HPDE6-E6E7 (cell line): ENCODE data around the gene TBC1D5.

Experiments used
- DNase-seq: peaks from one replicate; pipeline ENCODE4 v3.0.0; 2011; ENCODE audit warnings: missing footprints; ENCODE audit errors: extremely low spot score

Gene TBC1D5

GRCh38 chr3:17292556-17292955, 449.9 kb downstream of the TBC1D5 start:
- DNase-seq = no peak

- no peak for DNase-seq
Measured at GRCh38 chr3:17290894-17291293, 451.5 kb downstream of the TBC1D5 start.

DNA sequence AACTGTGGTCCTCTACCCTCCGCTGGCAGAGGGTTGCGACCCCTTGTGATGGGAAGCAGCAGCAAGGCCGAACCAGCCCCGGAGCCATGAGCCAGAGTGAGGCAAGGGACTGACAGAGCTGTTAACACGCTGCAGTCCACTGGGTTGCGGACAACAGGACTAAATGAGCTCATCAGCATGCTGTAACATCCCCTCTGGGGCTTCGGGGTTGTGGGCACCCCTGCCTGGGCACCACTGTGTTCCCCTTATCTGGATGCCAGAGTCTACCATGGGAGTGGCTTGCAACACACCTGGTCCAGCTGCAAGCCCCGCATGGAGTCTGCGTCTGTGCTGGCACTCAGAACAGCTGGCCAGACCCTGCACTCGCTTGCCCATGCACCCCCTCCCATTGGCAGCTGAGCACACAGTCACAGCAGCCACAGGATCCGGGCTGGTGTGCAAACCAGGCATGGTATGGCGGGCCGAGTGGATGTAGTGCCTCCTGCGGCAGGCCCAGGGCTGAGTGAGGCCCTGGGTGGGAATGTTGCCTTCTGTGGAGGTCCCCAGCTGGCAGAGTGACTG, 453.5 kb downstream of the TBC1D5 start:
- no peak for DNase-seq

DNA sequence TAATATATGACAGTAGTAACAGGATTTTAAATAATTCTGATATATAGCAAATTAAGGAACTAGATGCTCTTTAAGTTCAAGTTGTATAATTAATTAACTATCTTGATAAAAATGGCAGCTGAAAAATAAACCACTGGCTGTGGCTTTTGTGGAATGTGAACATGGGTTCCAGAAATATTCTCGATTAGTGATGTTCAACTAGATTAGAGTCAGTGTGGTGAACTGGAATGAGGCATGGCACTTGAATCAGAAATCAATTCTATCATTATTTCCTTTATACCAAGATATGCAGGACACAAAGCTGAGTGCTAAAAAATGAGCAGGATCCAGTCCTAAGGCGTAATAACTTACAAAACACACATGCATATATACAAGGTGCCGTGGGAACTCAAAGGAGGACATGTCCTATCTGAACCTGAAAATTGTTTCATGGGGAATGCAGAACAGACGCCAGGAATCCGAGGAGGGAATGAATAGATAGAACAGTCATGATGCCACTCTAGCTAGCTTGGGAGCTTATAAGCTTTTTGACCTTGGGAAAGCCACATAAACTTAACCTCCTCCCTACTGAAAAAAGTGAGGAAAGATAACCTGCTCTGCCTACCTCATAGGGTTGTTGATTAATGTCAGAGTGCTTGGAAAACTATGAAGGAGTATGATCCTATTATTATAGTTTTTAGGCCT, 455.3 kb downstream of the TBC1D5 start:
- no peak for DNase-seq

DNA sequence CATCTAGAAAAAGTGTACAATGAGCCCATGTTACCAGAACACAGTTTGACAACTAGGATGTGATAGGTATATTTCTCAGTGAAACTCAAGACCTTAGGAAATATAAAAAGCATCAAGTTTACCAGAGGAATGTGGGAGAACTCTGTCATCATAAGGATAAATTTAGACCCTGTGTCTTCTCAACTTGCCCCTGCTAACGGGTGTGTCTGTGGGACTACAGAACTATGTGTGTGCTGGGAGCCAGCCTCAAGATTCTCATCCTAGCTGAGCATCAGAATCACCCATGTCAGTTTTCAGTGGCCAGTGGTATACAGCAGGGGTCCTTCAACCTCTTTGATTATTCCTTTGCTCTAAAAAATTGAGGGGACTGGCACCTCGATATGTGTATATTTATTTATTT, 464.4 kb downstream of the TBC1D5 start:
- DNase-seq = no peak

- no peak for DNase-seq
Measured at GRCh38 chr3:17266846-17267245, 475.6 kb downstream of the TBC1D5 start.

GRCh38 chr3:17261627-17262369, 480.6 kb downstream of the TBC1D5 start:
- no peak for DNase-seq

GRCh38 chr3:17260257-17260656, 482.2 kb downstream of the TBC1D5 start:
- DNase-seq = no peak

DNA sequence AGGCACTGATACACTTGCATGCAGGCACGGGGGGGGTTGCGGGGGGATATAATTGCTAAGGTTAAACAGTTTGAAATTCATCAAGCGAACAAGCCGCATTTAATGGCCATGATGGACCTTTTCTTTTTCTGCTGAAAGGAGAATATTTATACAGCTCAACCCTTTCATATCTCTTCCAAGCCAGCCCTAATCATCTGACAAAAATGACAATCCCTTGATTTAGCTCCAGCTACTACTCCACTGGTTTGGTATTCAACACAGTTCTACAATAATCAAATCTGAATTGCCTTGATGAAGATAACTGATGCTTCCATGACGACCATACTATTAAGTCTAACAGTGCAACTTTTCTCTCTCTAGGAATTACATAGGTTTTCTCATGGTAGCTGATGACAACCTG, 482.7 kb downstream of the TBC1D5 start:
- no peak for DNase-seq

DNA sequence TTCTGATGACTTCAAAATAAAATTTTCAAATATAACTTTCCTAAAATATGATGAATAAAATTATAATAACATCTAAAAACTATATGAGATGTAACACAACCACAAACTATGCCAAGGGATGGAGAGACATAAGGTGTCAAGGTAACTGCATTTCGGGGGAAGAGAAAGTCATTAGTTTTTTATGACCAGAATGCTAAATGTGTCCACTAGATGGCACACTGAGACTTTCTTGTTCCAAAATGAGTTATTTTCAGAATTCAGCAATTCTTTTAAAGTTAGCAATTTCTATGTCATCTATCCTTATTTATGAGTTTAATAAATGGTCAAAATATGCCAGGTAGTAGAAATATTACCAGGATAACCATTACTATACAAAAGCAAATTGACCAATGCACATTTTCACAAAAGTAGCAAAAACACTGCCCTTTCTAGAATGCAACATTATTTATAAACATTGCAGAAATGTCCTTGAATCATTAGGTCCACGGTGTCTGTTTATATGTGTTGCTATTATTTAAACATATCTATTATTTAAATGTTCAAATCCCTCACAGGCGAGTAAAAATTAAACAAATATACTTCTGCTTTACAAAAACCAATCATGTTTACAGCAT, 483.5 kb downstream of the TBC1D5 start:
- no peak for DNase-seq

DNA sequence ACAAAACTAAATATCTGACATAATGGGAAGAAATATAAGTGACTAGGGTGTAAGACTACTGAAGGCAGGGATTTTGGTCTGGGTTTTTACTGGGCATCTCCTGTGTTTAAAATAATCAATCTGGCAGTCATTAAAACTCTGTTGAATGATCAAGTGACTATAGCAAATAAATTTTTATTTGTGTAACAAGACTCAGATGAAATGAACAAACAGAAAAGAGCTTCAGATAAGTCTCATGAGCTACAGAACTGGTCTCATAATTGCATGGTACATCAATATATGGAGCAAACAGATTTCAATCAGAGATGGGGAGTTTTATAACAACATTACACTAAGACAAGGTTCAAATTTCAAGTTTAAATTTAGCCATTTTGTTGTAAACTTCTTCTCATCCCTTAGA, 485.2 kb downstream of the TBC1D5 start:
- DNase-seq = no peak

GRCh38 chr3:17243621-17244020, 498.8 kb downstream of the TBC1D5 start:
- no peak for DNase-seq

DNA sequence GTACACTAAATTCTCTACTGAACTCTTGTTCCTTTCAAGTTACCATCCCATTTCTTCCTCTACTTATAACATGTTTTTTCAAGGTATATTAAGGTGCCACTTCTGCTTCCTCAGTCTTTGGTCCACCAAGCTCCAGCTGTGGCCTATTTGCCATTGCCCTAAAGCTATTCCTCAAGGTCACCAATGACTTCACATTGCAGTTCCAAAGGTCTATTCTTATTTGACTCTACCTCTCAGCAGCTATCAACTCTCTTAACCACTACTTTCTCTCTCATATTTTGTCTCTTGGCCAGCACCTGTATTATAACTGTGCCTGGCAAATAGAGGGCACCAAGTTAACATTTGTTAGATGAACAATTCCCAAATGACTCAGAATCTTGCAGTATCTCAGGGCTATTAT, 503.0 kb downstream of the TBC1D5 start:
- DNase-seq = no peak

DNA sequence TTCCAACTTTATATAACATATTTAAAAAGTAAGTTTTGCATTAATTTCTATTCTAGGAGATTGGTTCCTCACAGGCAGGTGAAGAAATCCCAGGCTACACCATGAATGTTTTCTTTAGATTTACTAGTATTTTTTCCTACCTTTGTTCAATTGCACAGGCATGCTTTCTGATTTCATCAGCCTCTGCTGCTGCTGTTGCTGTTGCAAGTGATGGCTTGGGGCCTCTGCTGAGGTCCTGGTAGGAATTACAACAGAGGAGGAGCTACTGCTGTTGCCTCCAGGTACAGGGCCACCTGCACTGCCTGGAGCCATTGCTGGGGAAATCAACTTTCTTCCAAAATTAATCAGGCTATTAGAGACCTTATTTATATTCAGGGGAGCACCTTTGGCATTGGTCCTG, 504.4 kb downstream of the TBC1D5 start:
- DNase-seq = no peak

DNA sequence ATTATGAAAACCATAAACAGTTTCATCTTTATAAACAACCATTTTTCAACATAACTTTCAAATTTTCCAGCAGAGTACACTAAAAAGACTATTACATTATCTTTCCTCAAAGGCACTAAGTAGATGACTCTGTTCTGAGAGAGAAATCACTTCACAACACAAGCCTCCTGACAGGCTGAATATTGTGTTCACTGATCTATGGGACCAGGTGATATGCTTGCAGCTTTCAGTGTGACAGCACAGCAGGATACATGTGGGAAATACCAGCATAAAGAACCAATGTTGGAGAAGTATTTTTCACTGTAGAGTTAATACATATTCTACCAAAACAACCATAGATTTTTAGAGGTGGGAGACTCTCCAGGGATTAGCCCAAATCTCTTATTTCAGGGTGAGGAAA, 507.1 kb downstream of the TBC1D5 start:
- DNase-seq = no peak

GRCh38 chr3:17234382-17234781, 508.0 kb downstream of the TBC1D5 start:
- no peak for DNase-seq

DNA sequence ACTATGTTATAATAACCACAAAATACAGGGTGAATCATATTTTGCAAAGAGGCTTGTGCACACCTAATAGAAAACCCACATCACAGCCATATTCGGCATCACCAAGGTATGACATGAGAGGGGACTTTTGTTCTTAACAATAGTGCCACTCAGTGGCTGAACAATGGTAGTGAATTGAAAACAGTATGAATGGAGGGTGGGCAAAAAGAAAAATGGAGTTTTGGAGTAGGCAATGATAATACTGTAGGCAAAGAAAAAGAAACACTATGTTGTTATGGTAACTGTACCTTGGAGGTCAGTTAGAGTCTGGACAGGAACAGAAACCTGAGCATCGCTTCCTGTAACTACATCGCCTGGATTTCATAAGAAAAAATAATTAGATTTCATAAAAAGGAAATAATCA, 509.0 kb downstream of the TBC1D5 start:
- DNase-seq = no peak

- DNase-seq = no peak
Measured at GRCh38 chr3:17232442-17232841, 510.0 kb downstream of the TBC1D5 start.

DNA sequence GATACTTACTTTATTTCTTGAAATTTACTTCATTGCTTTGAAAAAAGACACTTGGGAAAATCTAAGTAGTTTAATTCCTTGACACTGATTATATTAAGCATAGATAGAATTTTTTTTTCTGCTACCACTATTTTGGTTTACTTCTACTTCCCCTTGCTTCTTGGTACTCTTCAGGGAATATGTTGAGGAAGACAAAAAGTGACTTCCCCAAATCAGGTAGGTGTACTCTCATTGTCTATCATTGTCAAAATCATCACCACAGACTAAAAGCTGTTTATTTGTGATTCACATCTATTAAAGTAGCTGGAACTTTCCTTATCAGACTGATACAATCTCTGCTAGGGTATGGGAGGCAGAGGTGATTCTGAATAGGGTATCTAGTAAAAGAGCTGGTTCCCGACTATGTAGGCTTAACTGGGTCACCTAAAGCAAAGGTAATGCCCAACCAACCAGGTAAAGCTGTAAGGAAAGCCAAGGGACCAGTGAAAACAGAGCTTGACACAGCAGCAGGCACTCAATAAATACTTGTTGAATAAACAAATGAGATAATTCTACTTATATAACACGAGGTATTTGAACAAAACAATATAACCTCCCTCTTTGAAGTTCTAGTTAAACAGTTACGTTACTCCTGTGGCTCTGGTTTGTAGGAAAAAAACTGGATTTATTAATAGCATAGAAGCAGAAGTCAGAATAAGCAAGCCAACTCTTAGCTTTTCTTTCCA, 510.7 kb downstream of the TBC1D5 start:
- no peak for DNase-seq

GRCh38 chr3:17227472-17227871, 515.0 kb downstream of the TBC1D5 start:
- DNase-seq = no peak

DNA sequence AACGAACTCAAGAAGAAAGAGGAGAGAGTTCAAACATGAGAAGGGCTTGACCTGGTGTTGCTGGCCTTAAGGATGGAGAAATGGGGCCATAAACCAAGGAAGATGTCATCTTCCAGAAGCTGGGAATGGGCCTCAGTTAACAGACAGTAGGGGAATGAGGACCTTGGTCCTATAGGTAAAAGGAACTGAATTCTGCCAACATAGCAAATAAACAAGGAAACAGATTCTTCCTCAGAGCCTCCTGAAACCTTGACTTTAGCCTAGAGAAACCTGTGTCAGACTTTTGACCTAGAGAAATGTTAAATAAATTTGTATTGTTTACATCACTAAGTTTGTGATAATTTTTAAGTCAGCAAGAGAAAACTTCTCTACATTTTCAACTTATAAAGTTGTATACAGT, 520.9 kb downstream of the TBC1D5 start:
- DNase-seq = no peak

DNA sequence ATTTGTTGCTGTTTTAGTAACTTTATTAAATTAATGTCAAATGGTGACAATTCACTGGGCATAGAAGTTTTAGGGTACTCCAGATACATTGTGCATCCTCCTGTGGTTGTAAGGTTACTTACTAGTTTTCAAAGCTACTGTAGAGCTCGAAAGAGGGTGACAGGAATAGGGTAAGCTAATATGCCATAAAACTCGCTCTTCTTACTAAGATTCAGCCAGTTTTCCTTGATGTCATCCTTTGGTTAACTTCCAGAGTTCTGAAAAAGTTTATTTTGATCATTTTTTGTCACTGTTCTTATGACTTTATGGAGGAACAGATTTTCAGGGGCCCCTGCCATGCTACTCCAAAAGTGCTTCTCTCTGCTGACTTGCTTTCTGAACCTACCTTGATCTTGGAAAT, 522.8 kb downstream of the TBC1D5 start:
- DNase-seq = no peak
